ENCODE data around the gene PTPN4.

DNA sequence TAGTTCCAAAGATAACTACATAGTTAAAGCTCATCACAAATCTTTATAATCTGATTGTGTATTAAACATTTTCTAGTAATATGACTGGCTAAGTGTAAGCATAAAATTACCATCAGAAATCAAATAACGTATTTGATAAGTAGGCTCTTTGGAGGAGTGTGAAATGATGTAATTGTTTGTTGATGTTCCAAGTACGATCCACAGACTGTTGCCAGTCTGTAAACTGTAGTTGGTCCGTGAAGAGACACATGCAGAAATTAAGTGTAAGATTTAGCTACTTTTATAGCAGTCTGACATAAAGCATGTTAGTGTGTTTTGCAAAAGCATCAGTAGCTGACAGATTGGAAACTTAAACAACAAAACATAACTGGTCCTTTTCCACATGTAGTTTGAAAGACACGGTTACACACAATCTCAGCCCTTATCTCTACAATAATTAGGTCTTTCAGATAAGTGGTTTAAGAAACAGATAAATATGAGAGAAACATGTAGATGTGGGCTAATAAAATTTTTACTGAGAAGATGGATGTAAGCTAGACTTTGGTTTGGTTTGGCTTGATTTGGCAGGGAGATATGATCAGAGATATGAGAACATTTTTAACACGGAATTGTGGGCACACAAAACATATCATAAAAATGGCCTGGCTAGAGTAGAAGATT is 138.1 kb downstream of the PTPN4 start:
- TF ChIP-seq POLR2AphosphoS5 (IDR thresholded peaks at IDR 0.05; ENCODE audit: low read depth) (no peak), EZH2 (IDR thresholded peaks at IDR 0.05; ENCODE audit: low read depth, unreplicated experiment) (no peak), JUNB (IDR thresholded peaks at IDR 0.05; ENCODE audit: unreplicated experiment) (no peak), ZNF114 (CRISPR knock-in tag; IDR thresholded peaks at IDR 0.05) (no peak), CREB1 (CRISPR knock-in tag; IDR thresholded peaks at IDR 0.05; ENCODE audit: low read depth) (no peak), EZH2phosphoT487 (IDR thresholded peaks at IDR 0.05; ENCODE audit: unreplicated experiment) (no peak), NANOG (IDR thresholded peaks at IDR 0.05; ENCODE audit: borderline replicate concordance) (no peak), STAT1 (IDR thresholded peaks at IDR 0.05; ENCODE audit: unreplicated experiment) (no peak)
- TF ChIP-seq, protein P1, sequence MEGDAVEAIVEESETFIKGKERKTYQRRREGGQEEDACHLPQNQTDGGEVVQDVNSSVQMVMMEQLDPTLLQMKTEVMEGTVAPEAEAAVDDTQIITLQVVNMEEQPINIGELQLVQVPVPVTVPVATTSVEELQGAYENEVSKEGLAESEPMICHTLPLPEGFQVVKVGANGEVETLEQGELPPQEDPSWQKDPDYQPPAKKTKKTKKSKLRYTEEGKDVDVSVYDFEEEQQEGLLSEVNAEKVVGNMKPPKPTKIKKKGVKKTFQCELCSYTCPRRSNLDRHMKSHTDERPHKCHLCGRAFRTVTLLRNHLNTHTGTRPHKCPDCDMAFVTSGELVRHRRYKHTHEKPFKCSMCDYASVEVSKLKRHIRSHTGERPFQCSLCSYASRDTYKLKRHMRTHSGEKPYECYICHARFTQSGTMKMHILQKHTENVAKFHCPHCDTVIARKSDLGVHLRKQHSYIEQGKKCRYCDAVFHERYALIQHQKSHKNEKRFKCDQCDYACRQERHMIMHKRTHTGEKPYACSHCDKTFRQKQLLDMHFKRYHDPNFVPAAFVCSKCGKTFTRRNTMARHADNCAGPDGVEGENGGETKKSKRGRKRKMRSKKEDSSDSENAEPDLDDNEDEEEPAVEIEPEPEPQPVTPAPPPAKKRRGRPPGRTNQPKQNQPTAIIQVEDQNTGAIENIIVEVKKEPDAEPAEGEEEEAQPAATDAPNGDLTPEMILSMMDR (conservative IDR thresholded peaks at IDR 0.05; ENCODE audit: low read depth in 2 of 2) = no peak
- TF ChIP-seq, protein P2, sequence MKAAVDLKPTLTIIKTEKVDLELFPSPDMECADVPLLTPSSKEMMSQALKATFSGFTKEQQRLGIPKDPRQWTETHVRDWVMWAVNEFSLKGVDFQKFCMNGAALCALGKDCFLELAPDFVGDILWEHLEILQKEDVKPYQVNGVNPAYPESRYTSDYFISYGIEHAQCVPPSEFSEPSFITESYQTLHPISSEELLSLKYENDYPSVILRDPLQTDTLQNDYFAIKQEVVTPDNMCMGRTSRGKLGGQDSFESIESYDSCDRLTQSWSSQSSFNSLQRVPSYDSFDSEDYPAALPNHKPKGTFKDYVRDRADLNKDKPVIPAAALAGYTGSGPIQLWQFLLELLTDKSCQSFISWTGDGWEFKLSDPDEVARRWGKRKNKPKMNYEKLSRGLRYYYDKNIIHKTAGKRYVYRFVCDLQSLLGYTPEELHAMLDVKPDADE (IDR thresholded peaks at IDR 0.05) = no peak
- TF ChIP-seq, protein P3, sequence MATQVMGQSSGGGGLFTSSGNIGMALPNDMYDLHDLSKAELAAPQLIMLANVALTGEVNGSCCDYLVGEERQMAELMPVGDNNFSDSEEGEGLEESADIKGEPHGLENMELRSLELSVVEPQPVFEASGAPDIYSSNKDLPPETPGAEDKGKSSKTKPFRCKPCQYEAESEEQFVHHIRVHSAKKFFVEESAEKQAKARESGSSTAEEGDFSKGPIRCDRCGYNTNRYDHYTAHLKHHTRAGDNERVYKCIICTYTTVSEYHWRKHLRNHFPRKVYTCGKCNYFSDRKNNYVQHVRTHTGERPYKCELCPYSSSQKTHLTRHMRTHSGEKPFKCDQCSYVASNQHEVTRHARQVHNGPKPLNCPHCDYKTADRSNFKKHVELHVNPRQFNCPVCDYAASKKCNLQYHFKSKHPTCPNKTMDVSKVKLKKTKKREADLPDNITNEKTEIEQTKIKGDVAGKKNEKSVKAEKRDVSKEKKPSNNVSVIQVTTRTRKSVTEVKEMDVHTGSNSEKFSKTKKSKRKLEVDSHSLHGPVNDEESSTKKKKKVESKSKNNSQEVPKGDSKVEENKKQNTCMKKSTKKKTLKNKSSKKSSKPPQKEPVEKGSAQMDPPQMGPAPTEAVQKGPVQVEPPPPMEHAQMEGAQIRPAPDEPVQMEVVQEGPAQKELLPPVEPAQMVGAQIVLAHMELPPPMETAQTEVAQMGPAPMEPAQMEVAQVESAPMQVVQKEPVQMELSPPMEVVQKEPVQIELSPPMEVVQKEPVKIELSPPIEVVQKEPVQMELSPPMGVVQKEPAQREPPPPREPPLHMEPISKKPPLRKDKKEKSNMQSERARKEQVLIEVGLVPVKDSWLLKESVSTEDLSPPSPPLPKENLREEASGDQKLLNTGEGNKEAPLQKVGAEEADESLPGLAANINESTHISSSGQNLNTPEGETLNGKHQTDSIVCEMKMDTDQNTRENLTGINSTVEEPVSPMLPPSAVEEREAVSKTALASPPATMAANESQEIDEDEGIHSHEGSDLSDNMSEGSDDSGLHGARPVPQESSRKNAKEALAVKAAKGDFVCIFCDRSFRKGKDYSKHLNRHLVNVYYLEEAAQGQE (IDR thresholded peaks at IDR 0.05; ENCODE audit: unreplicated experiment) = no peak

Data from GM23338 (cell line).